HCT116 (cell line): ENCODE measurements around the gene SUOX.
"Not testable (repeated sequence)": the region's sequence is repeated elsewhere in the genome, so short reads cannot be mapped to it uniquely, and the experiment has no call there.

Experiments used
- CBX3 ChIP-seq: IDR thresholded peaks from 2 replicates; pipeline ENCODE4 v1.6.1; 2012; ENCODE audit warnings: low read depth
- CEBPB ChIP-seq: IDR thresholded peaks from 2 replicates; pipeline ENCODE4 v1.6.1; 2012; ENCODE audit warnings: low read depth
- CTCF ChIP-seq, 3 experiments: fragments of 200-600 bp in 1 of 3; sonication (generic) in 1 of 3; IDR thresholded peaks in 2 of 3; conservative IDR thresholded peaks in 1 of 3; 2 replicates each; pipeline ENCODE4 v1.5.1; 2012 to 2017; ENCODE audit warnings: low read depth in 2 of 3, low read length in 2 of 3, antibody characterized with exemption in 1 of 3, borderline replicate concordance in 1 of 3, control low read depth in 1 of 3, mild to moderate bottlenecking in 1 of 3, mixed read lengths in 1 of 3, mixed run types in 1 of 3, moderate library complexity in 1 of 3; ENCODE audit not compliant: insufficient read depth in 1 of 3
- EZH2 ChIP-seq: fragments of 200-600 bp; sonication (generic); IDR thresholded peaks from 2 replicates; pipeline ENCODE4 v1.6.1; 2017; ENCODE audit warnings: antibody characterized with exemption, mixed run types
- EZH2phosphoT487 ChIP-seq: fragments of 200-600 bp; IDR thresholded peaks from 2 replicates; pipeline ENCODE4 v1.6.1; 2018; ENCODE audit warnings: antibody characterized with exemption, borderline replicate concordance
- FOSL1 ChIP-seq: IDR thresholded peaks from 2 replicates; pipeline ENCODE4 v1.6.1; 2012; ENCODE audit warnings: low read depth
- MAX ChIP-seq: IDR thresholded peaks from 2 replicates; pipeline ENCODE4 v1.6.1; 2012
- POLR2A ChIP-seq: IDR thresholded peaks from 2 replicates; pipeline ENCODE4 v1.7.0; 2011; ENCODE audit warnings: borderline replicate concordance; ENCODE audit not compliant: insufficient read depth, insufficient read length; ENCODE audit errors: extremely low read depth
- POLR2AphosphoS5 ChIP-seq: IDR thresholded peaks from 2 replicates; pipeline ENCODE4 v1.6.1; 2011; ENCODE audit warnings: mild to moderate bottlenecking, low read depth, low read length, moderate library complexity
- RAD21 ChIP-seq: IDR thresholded peaks from 2 replicates; pipeline ENCODE4 v1.6.1; 2012; ENCODE audit warnings: low read depth, mild to moderate bottlenecking
- REST ChIP-seq: IDR thresholded peaks from 2 replicates; pipeline ENCODE4 v1.6.1; 2012; ENCODE audit warnings: low read depth
- SIN3A ChIP-seq: IDR thresholded peaks from 2 replicates; pipeline ENCODE4 v1.6.1; 2012; ENCODE audit warnings: low read depth
- SP1 ChIP-seq: IDR thresholded peaks from 2 replicates; pipeline ENCODE4 v1.6.1; 2012; ENCODE audit warnings: low read depth
- TCF7L2 ChIP-seq: IDR thresholded peaks from 2 replicates; pipeline ENCODE4 v1.7.0; 2011; ENCODE audit warnings: borderline replicate concordance, inconsistent platforms; ENCODE audit not compliant: insufficient read depth, insufficient read length; ENCODE audit errors: extremely low read depth

GRCh38 chr12:56042430-56042813 is 45.3 kb downstream of the SUOX start:
- not testable (repeated sequence) for TF ChIP-seq SIN3A; REST; CTCF (IDR thresholded peaks at IDR 0.05 in 2 of 3, conservative IDR thresholded peaks at IDR 0.05 in 1 of 3; ENCODE audit: borderline replicate concordance in 1 of 3, insufficient read depth in 1 of 3, low read depth in 2 of 3, low read length in 2 of 3); POLR2AphosphoS5; EZH2; TCF7L2; RAD21; MAX; EZH2phosphoT487; CBX3; SP1; POLR2A; FOSL1; CEBPB
